NT2/D1 (cell line): ENCODE measurements around the gene BLCAP.

Experiments
- SUZ12 ChIP-seq: IDR thresholded peaks from 2 replicates; pipeline ENCODE4 v1.6.1; 2011; ENCODE audit not compliant: insufficient read length, insufficient read depth; ENCODE audit errors: extremely low read depth
- YY1 ChIP-seq: IDR thresholded peaks from 2 replicates; pipeline ENCODE4 v1.6.1; 2011; ENCODE audit not compliant: insufficient read length, insufficient read depth
- ZNF274 ChIP-seq: IDR thresholded peaks from 2 replicates; pipeline ENCODE4 v1.6.1; 2011; ENCODE audit warnings: mild to moderate bottlenecking, low read depth, low read length

DNA sequence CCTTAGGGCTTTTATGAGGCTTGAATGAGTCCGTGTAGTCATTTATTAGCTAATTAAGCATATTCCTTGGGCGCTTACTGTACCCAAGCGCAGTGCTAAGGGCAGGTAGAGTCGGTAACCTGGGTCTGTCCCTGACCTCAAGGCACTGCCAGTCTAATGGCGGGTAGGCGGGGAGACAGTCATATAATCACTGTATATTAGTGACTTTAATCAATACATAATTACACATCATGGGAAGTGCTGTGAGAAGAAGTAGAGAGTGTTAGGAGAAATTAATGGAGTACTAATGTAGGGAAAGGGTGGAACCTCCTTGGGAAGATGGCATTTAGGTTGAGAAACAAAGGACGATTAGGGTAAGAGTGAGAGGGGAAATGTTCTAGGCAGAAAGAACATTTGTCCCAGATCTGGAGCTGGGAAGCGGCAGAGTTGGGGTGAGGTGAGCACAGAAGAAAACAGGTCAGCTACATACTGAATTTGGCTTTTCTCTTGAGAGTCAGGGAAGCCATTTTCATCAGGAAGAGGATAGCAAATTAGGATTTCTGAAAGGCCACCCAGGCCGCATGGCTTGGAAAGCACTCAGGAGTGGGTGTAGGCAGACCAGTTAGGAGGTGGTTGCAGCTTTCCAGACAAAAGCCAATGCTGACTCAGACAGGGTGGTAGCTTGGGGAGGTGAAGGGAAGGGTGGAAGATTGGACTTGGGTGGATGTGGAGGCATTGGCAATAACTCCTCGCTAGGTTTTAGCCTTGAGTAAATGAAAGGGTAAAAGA is 954 bp upstream of the BLCAP start:
- TF ChIP-seq YY1 = no peak
- TF ChIP-seq SUZ12 = no peak
- no peak for TF ChIP-seq ZNF274
